ENCODE measurements around the gene SLC29A1. TPM values are rescaled to one million over a fixed set of nuclear protein-coding genes. Genes with fewer than 3 reads are reported as not detected.

The SLC29A1 gene
- total RNA-seq, 4 donors from 2014 or later = 101 to 281 (median 134) TPM

- H3K36me3 ChIP-seq = peaks cover 0 to 47% of the 10 kb centered on the region in 2 donors
- WGBS, 2 donors (ENCODE audit: low coverage in 1 of 2) = no CpG with 5 or more reads among the region's 3 CpGs
Measured at GRCh38 chr6:44258921-44259320, 35.5 kb downstream of the SLC29A1 start.

GRCh38 chr6:44260011-44260410 lies 36.6 kb downstream of the SLC29A1 start:
- ATAC-seq = no peak
- no peak overlapping the region for H3K4me3 ChIP-seq
- no peak for TF ChIP-seq EP300 (IDR thresholded peaks at IDR 0.05)
- TF ChIP-seq, protein P1, sequence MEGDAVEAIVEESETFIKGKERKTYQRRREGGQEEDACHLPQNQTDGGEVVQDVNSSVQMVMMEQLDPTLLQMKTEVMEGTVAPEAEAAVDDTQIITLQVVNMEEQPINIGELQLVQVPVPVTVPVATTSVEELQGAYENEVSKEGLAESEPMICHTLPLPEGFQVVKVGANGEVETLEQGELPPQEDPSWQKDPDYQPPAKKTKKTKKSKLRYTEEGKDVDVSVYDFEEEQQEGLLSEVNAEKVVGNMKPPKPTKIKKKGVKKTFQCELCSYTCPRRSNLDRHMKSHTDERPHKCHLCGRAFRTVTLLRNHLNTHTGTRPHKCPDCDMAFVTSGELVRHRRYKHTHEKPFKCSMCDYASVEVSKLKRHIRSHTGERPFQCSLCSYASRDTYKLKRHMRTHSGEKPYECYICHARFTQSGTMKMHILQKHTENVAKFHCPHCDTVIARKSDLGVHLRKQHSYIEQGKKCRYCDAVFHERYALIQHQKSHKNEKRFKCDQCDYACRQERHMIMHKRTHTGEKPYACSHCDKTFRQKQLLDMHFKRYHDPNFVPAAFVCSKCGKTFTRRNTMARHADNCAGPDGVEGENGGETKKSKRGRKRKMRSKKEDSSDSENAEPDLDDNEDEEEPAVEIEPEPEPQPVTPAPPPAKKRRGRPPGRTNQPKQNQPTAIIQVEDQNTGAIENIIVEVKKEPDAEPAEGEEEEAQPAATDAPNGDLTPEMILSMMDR (IDR thresholded peaks at IDR 0.05) = no peak
- no peak for TF ChIP-seq POLR2AphosphoS5 (IDR thresholded peaks at IDR 0.05)
- TF ChIP-seq POLR2A (IDR thresholded peaks at IDR 0.05) = no peak
- H3K36me3 ChIP-seq = peaks cover 0 to 36% of the 10 kb centered on the region in 2 donors
- H3K27me3 ChIP-seq = no peaks in the 10 kb centered on the region
- no peak overlapping the region for H3K27ac ChIP-seq
- peaks cover 4 to 61% (median 41%) of the 10 kb centered on the region in 3 donors for H3K4me1 ChIP-seq
- no peaks in the 10 kb centered on the region for H3K9me3 ChIP-seq
- WGBS, 2 donors (ENCODE audit: low coverage in 1 of 2) = 100% methylated on average over 1 of the region's 8 CpGs; no CpG with 5 or more reads in 1 of the 2 donors

More at GRCh38 chr6:44258921-44259320, 35.5 kb downstream of the SLC29A1 start:
- peaks cover 2 to 61% (median 31%) of the 10 kb centered on the region in 3 donors for H3K4me1 ChIP-seq
- ATAC-seq = no peak
- TF ChIP-seq EP300 (IDR thresholded peaks at IDR 0.05) (no peak), POLR2AphosphoS5 (IDR thresholded peaks at IDR 0.05) (no peak), POLR2A (IDR thresholded peaks at IDR 0.05) (no peak)
- TF ChIP-seq, protein P1 (IDR thresholded peaks at IDR 0.05) = no peak
- no peaks in the 10 kb centered on the region for H3K9me3 ChIP-seq
- H3K27me3 ChIP-seq = no peaks in the 10 kb centered on the region
- H3K27ac ChIP-seq = no peak overlapping the region
- H3K4me3 ChIP-seq = no peak overlapping the region

- Histone ChIP-seq H3K27me3 (no peaks in the 10 kb centered on the region), H3K4me1 (peaks cover 4 to 57% (median 41%) of the 10 kb centered on the region in 3 donors), H3K4me3 (no peak overlapping the region), H3K36me3 (peaks cover 0 to 29% of the 10 kb centered on the region in 2 donors), H3K27ac (no peak overlapping the region), H3K9me3 (no peaks in the 10 kb centered on the region)
- no peak for ATAC-seq
- TF ChIP-seq POLR2A (IDR thresholded peaks at IDR 0.05) (no peak), POLR2AphosphoS5 (IDR thresholded peaks at IDR 0.05) (no peak), EP300 (IDR thresholded peaks at IDR 0.05) (no peak)
- TF ChIP-seq, protein P1 (IDR thresholded peaks at IDR 0.05) = no peak
- 90% methylated on average over 2 to 5 of the region's 6 CpGs for WGBS, 2 donors (ENCODE audit: low coverage in 1 of 2)
Measured at GRCh38 chr6:44260451-44261297, 37.3 kb downstream of the SLC29A1 start.

DNA sequence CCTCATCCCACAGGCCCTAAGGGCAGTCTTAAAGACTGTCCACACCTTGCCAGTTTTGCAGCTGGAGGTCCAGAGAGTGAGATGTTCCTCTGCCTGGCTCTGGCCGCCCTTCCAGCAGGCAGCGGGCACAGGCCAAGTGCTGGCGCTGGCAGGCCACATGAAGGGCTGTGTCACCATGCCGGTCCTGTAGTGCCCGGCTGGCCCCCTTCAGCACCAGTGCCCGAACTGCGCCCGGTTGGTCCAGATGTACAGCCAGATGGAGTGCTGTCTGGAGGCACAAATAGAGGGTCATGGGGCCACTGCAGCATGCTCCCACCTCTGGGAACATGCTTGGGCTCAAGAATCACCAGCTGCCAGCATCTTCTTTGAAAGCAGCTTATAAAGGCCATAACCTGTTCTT lies 38.2 kb downstream of the SLC29A1 start:
- ATAC-seq = no peak
- Histone ChIP-seq H3K9me3 (no peaks in the 10 kb centered on the region), H3K36me3 (peaks cover 0 to 25% of the 10 kb centered on the region in 2 donors), H3K4me1 (peaks cover 4 to 48% (median 34%) of the 10 kb centered on the region in 3 donors), H3K27ac (no peak overlapping the region), H3K4me3 (no peak overlapping the region), H3K27me3 (no peaks in the 10 kb centered on the region)
- no CpG with 5 or more reads among the region's 8 CpGs for WGBS, 2 donors (ENCODE audit: low coverage in 1 of 2)
- no peak for TF ChIP-seq POLR2A (IDR thresholded peaks at IDR 0.05)
- TF ChIP-seq, protein P1 (IDR thresholded peaks at IDR 0.05) = no peak
- no peak for TF ChIP-seq EP300 (IDR thresholded peaks at IDR 0.05)
- TF ChIP-seq POLR2AphosphoS5 (IDR thresholded peaks at IDR 0.05) = no peak
